ENCODE data around the gene THAP8. TPM values are rescaled to one million over a fixed set of nuclear protein-coding genes. Genes with fewer than 3 reads are reported as not detected.

Gene THAP8
- total RNA-seq, 1 experiment from 2014 or later = 5.4 TPM

- Histone ChIP-seq H2BK120ac (ENCODE audit: low read depth, low read length, poor library complexity, severe bottlenecking) (no peak overlapping the region), H3K23me2 (ENCODE audit: insufficient read length, low read depth, low read length, poor library complexity, severe bottlenecking) (peaks cover 6% of the 10 kb centered on the region), H2BK20ac (ENCODE audit: low read depth, low read length, poor library complexity, severe bottlenecking) (no peak overlapping the region), H2BK12ac (ENCODE audit: insufficient read length, low read depth, low read length) (no peak overlapping the region), H3K9me3 (ENCODE audit: control insufficient read depth, low read depth, low read length) (no peaks in the 10 kb centered on the region), H3K14ac (ENCODE audit: insufficient read depth, low read length) (no peak overlapping the region), H3K56ac (ENCODE audit: insufficient read length, low read depth, low read length) (no peak overlapping the region), H4K8ac (replicated peaks; ENCODE audit: insufficient read length, low read depth, low read length) (no peak overlapping the region), H3T11ph (ENCODE audit: low read length) (no peak overlapping the region), H2AK5ac (ENCODE audit: insufficient read length, low read length) (no peak overlapping the region), H3K4ac (ENCODE audit: low read depth, low read length) (no peak overlapping the region), H3K79me2 (ENCODE audit: insufficient read depth, low read length) (no peaks in the 10 kb centered on the region), H3K27ac (ENCODE audit: insufficient read length, low read depth, low read length) (no peak overlapping the region), H3K18ac (ENCODE audit: insufficient read length, low read depth, low read length) (no peak overlapping the region), H3K23ac (ENCODE audit: insufficient read length, low read depth, low read length) (no peak overlapping the region), H3K4me1 (ENCODE audit: insufficient read depth, low read length) (no peaks in the 10 kb centered on the region), H4K5ac (ENCODE audit: insufficient read length, low read depth, low read length) (no peak overlapping the region), H3K4me2 (ENCODE audit: insufficient read depth, insufficient read length, low read length) (no peak overlapping the region), H2BK5ac (ENCODE audit: insufficient read length, low read length) (no peak overlapping the region), H3K9ac (ENCODE audit: extremely low read depth, insufficient read length, low read length) (no peak overlapping the region), H2BK15ac (ENCODE audit: low read depth, low read length) (no peak overlapping the region), H4K20me1 (ENCODE audit: control insufficient read depth, insufficient read depth, insufficient read length) (peaks cover 3% of the 10 kb centered on the region), H4K91ac (ENCODE audit: insufficient read length, low read depth, low read length) (no peak overlapping the region), H2AFZ (ENCODE audit: low read length) (no peak overlapping the region), H3K27me3 (ENCODE audit: insufficient read depth, low read length) (no peaks in the 10 kb centered on the region), H3K79me1 (ENCODE audit: insufficient read depth, low read depth, low read length, poor library complexity, severe bottlenecking) (no peaks in the 10 kb centered on the region)
- Mint-ChIP-seq H3K4me1 (peaks cover 15 to 19% of the 10 kb centered on the region in 2 experiments), H3K9me3 (no peaks in the 10 kb centered on the region; a peak in 2 of 5 replicates), H3K4me3 (no peak overlapping the region; a peak in 1 of 5 replicates), H3K36me3 (ENCODE audit: insufficient read depth in 1 of 3, low read depth in 3 of 3) (peaks cover 5 to 7% (median 5%) of the 10 kb centered on the region in 3 experiments), H3K27me3 (ENCODE audit: low read depth) (peaks cover 26% of the 10 kb centered on the region), H3K27ac (no peak overlapping the region)
- no peak for DNase-seq
- no peak for TF ChIP-seq CTCF (conservative IDR thresholded peaks at IDR 0.05)
- WGBS (ENCODE audit: extremely low coverage, insufficient read length, low lambda C conversion rate) = no CpG with 5 or more reads among the region's 8 CpGs
Observed at GRCh38 chr19:35992907-35993765, 60.9 kb downstream of the THAP8 start.
